HG02588 (cell line): ENCODE data around the gene FAM81A.
"Not testable (repeated sequence)": the region's sequence is repeated elsewhere in the genome, so short reads cannot be mapped to it uniquely, and the experiment has no call there.

Experiments used
- ATAC-seq: cut with Tn5 transposase; IDR thresholded peaks from one replicate; pipeline ENCODE4 v1.9.1; 2021; ENCODE audit warnings: mild to moderate bottlenecking, moderate library complexity; ENCODE audit not compliant: unreplicated experiment

The FAM81A gene

GRCh38 chr15:59473226-59473625 lies 35.2 kb downstream of the FAM81A start:
- no peak for ATAC-seq

GRCh38 chr15:59475161-59475560 lies 37.2 kb downstream of the FAM81A start:
- not testable (repeated sequence) for ATAC-seq

DNA sequence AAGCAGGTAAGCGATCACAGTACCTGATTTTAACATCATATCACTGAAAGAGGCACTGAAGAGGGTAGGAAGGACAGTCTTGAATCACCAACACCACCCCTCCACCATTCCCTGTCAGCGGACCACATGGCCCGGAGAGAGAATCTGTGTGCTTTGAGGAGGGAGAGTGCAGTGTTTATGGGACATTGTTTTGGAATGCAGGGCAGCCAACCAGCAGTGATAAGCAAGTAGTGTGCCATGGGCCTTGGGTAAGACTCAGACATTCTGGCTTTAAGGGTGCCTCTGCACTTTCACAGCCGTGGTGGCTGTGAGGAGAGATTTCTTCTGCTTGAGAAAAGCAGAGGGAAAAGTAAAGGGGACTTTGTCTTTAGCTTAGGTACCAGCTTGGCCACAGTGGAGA lies 46.4 kb downstream of the FAM81A start:
- no peak for ATAC-seq

DNA sequence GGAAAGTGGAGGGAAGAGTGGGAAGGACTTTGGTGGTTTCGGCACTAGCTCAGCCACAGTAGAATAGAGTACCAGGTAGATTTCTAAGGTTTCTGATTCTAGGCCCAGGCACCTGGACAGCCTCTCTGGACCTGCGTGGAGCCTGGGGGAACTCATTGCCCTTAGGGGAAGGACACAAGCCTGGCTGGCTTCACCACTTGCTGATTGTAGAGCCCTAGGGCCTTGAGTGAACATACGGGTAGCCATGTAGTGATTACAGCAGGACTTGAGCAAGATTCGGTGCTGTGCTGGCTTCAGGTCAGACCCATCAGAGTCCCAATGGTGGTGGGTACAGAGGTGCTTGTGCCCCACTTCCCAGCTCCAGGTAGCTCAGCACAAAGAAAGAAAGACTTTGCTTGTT lies 47.0 kb downstream of the FAM81A start:
- ATAC-seq, result no peak

- not testable (repeated sequence) for ATAC-seq
Measured at GRCh38 chr15:59489485-59489884, 51.5 kb downstream of the FAM81A start.

DNA sequence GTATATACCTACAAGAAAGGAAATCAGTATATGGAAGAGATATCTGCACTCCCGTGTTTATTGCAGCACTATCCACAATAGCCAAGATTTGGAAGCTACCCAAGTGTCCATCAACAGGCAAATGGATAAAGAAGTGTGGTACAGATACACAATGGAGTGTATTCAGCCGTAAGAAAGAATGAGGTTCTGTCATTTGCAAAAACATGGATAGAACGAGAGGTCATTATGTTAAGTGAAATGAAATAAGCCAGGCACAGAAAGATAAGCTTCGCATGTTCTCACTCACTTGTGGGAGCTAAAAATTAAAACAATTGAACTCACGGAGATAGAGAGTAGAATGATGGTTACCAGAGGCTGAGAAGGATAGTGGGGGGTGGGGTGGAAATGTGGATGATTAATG lies 53.1 kb downstream of the FAM81A start:
- ATAC-seq, result no peak

GRCh38 chr15:59492389-59493377 lies 54.7 kb downstream of the FAM81A start:
- no peak for ATAC-seq

- ATAC-seq, result no peak
Measured at GRCh38 chr15:59501597-59501996, 63.6 kb downstream of the FAM81A start.

DNA sequence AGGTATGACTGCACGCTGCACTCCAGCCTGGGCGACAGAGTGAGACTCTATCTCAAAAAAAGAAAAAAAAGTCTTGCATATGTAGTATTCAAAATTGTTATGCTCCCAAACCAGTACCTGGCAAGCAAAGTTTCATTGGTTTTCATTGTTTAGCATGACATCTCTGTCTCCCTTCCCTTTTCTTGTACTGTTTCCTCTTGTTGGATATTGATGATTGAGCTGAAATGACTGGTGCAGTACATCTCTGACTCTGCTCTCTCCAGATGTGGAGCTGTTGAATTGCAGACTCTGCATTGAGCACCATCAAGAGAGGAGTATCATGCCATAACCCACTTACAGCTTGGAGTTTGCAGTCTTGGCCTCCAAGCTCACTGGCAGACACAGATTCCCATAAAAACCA lies 77.2 kb downstream of the FAM81A start:
- no peak for ATAC-seq

GRCh38 chr15:59516655-59517461 lies 78.9 kb downstream of the FAM81A start:
- no peak for ATAC-seq

GRCh38 chr15:59519329-59519728 lies 81.3 kb downstream of the FAM81A start:
- ATAC-seq, result no peak

GRCh38 chr15:59521443-59521842 lies 83.5 kb downstream of the FAM81A start:
- no peak for ATAC-seq

DNA sequence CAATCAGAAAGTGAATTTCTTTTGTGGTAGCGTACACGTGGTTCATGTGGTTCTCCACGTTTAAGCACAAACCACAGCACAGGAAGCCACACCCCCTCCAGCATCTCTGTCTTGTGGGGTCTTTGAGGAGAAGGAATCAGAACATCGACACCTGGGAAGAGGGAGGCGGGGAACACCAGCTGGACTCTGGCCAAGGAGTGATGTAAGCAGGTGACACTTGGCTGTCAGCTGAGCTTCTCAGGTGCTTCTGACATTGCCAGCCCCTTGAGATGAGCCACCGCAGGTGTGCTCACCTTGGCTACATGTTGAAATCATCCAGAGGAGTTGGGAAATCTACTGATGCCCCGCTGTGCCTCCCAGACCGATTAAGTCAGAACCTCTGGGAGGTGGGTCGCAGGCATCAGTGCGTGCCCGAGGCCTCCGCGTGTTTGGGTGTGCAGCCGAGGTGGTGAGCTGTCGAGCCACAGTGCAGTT lies 85.0 kb downstream of the FAM81A start:
- ATAC-seq, result no peak

DNA sequence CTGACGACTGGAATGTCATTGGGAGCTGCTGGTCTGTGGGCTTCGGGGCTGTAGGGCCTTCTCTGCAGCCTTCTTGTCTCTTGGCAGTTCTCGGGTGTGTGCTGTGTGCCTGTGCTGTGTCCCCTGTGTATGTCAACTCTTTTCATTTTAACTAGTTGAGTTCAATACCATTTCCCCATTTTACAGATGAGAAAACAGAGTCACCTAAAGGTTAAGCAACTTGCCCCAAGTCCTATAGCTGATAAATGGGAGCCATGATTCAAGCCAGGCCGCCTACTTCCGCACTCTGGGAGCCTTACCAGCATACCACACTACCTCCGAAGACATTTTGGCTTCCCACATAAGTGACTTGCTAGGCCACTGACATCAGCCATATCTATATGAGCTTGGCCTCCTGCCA lies 85.7 kb downstream of the FAM81A start:
- ATAC-seq, result no peak

- ATAC-seq, result no peak
Measured at GRCh38 chr15:59524331-59524731, 86.3 kb downstream of the FAM81A start.

DNA sequence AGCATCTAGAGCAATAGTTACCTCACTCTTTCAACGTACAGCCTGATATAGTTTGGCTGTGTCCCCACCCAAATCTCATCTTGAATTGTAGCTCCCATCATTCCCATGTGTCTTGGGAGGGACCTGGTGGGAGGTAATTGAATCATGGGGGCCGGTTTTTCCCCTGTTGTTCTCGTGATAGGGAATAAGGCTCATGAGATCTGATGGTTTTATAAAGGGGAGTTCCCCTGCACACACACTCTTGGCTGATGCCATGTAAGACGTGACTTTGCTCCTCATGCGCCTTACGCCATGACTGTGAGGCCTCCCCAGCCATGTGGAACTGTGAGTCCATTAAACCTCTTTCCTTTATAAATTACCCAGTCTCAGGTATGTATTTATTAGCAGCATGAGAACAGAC lies 88.5 kb downstream of the FAM81A start:
- not testable (repeated sequence) for ATAC-seq

GRCh38 chr15:59528429-59528828 lies 90.4 kb downstream of the FAM81A start:
- no peak for ATAC-seq

DNA sequence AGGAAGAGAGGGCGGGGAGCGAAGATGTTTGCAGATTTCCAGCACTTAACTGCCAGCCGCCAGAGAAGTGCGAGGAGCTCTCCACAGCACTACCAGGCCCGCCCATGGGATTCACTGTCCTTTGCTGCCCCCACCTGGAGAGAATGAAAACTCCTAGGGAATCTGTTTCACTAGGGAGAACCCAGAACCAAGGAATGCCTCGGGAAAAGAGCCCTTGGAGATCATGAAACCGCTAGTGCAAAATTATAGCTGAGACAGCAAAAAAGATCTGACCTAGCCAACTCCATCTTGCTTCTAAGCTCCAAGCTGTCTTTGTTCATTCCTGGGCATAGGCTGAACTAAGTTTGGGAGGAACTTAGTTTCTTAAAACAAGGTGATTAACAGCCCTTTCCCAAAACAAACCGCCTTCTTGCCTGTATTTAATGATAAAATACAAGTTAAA lies 91.0 kb downstream of the FAM81A start:
- ATAC-seq, result no peak

DNA sequence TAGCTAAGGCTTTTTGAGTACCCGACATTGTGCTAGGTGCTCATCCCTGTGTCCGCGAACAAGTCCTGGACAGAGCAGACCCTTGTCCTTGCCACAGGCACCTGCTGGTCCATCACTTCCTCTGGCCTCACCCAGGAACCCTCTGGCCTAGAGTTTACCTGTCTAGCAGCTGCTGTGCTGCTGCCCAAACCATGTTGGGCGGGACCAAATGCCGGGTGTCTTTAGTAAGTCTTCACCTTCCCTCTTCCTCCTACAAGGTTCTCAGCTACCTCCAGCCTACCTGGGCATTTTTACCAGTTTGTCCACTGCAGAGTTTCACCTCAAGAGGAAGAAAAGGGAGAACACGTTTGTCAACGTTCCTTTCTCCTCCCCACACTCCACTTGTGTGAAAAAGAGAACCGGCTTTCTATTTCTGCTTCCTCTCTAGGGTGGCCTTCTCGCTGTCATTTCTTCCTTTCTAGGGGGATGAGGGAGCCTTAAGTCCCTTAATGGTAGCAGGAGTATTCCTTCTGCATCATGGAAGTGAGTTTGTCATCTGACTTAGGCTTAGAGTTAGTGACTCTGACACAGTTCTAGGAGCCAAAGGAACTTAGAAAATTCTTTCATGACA lies 93.2 kb downstream of the FAM81A start:
- ATAC-seq, result no peak

GRCh38 chr15:59532770-59533379 lies 94.9 kb downstream of the FAM81A start:
- no peak for ATAC-seq

- no peak for ATAC-seq
Measured at GRCh38 chr15:59536553-59536952, 98.6 kb downstream of the FAM81A start.
